Vagina (tissue), 2 donors: ENCODE results near the gene CDK7.

Source experiments
- POLR2A ChIP-seq, 2 donors: fragments of 450-650 bp; IDR thresholded peaks; one replicate each; pipeline ENCODE4 v1.6.1; 2017; ENCODE audit warnings: antibody characterized with exemption in 2 of 2, mild to moderate bottlenecking in 2 of 2, moderate library complexity in 2 of 2
- POLR2AphosphoS5 ChIP-seq, 2 donors: sonication (generic); formaldehyde crosslinking; IDR thresholded peaks; one replicate each; pipeline ENCODE4 v1.9.0; 2017; ENCODE audit warnings: antibody characterized with exemption in 2 of 2, mild to moderate bottlenecking in 2 of 2, low read depth in 1 of 2; ENCODE audit not compliant: insufficient read depth in 1 of 2
- TF ChIP-seq, protein P1 (sequence below), 3 experiments: fragments of 450-650 bp in 2 of 3; fragments of 200-600 bp in 1 of 3; sonication (generic) in 1 of 3; IDR thresholded peaks; one replicate each; pipeline ENCODE4 v1.5.1; 2017 to 2019; ENCODE audit warnings: antibody characterized with exemption in 3 of 3, mild to moderate bottlenecking in 2 of 3, moderate library complexity in 2 of 3

DNA sequence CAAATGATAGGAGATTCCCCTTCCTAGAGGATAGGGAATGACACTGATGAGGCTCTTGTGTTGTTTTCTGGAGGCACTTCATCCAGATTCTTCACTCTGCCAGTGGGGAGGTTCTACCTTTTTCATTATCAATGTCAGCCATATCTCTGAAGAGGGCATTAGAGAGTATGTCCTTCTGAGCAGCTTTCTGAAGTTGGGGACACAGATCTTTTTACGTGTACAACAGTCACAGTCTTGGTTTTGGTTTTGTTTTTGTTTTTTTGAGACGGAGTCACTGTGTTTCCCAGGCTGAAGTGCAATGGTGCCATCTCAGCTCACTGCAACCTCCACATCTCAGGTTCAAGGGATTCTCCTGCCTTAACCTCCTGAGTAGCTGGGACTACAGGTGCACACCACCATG lies 22.7 kb upstream of the CDK7 start:
- TF ChIP-seq, protein P1, sequence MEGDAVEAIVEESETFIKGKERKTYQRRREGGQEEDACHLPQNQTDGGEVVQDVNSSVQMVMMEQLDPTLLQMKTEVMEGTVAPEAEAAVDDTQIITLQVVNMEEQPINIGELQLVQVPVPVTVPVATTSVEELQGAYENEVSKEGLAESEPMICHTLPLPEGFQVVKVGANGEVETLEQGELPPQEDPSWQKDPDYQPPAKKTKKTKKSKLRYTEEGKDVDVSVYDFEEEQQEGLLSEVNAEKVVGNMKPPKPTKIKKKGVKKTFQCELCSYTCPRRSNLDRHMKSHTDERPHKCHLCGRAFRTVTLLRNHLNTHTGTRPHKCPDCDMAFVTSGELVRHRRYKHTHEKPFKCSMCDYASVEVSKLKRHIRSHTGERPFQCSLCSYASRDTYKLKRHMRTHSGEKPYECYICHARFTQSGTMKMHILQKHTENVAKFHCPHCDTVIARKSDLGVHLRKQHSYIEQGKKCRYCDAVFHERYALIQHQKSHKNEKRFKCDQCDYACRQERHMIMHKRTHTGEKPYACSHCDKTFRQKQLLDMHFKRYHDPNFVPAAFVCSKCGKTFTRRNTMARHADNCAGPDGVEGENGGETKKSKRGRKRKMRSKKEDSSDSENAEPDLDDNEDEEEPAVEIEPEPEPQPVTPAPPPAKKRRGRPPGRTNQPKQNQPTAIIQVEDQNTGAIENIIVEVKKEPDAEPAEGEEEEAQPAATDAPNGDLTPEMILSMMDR (IDR thresholded peaks at IDR 0.05): no peak
- TF ChIP-seq POLR2A (IDR thresholded peaks at IDR 0.05) (no peak), POLR2AphosphoS5 (IDR thresholded peaks at IDR 0.05; ENCODE audit: insufficient read depth in 1 of 2, low read depth in 1 of 2) (no peak)
